Psoas muscle (tissue), 8 donors: Measurements from ENCODE around the gene ITGAD. TPM values are rescaled to one million over a fixed set of nuclear protein-coding genes. Genes with fewer than 3 reads are reported as not detected.

Experiments
- ATAC-seq, 4 donors: fragments of 200-7000 bp; cut with Tn5 transposase; one replicate each; pipeline ENCODE4 v1.9.1; 2020; ENCODE audit warnings: moderate library complexity in 3 of 4, mild to moderate bottlenecking in 2 of 4
- DNase-seq, 2 donors: peaks; one replicate each; pipeline ENCODE4 v3.0.0-alpha.2; 2020
- H3K27ac ChIP-seq: fragments of 200-600 bp; one replicate; pipeline ENCODE4 v1.8.0; 2022
- H3K27me3 ChIP-seq, 3 donors: fragments of 200-600 bp in 1 of 3; one replicate each; pipeline versions ENCODE4 v1.6.1 to v1.8.0; 2013 to 2022; ENCODE audit warnings: low read length in 2 of 3, mild to moderate bottlenecking in 2 of 3, moderate library complexity in 1 of 3; ENCODE audit not compliant: insufficient read depth in 3 of 3
- H3K36me3 ChIP-seq, 2 donors: fragments of 200-600 bp in 1 of 2; one replicate each; pipeline versions ENCODE4 v1.6.1 to v1.8.0; 2013 to 2022; ENCODE audit warnings: low read depth in 1 of 2, mild to moderate bottlenecking in 1 of 2, moderate library complexity in 1 of 2; ENCODE audit not compliant: insufficient read depth in 1 of 2
- H3K4me1 ChIP-seq: fragments of 200-600 bp; one replicate; pipeline ENCODE4 v1.8.0; 2022
- H3K4me3 ChIP-seq: fragments of 200-600 bp; one replicate; pipeline ENCODE4 v1.8.0; 2022; ENCODE audit warnings: mild to moderate bottlenecking
- H3K9me3 ChIP-seq: fragments of 200-600 bp; one replicate; pipeline ENCODE4 v1.8.0; 2022
- CTCF ChIP-seq: fragments of 200-600 bp; IDR thresholded peaks from one replicate; pipeline ENCODE4 v1.8.0; 2022; ENCODE audit warnings: antibody characterized with exemption
- WGBS, 3 donors: extraction: QIAGEN DNeasy Blood & Tissue Kit; methylation state at CpG; one replicate each; pipeline versions ENCODE4 v1.1.6 to v1.1.7; 2013; 5-methylcytosine and 5-hydroxymethylcytosine counted together
- intact Hi-C, 2 donors: fragments of 100-400 bp; cut with DNase I; formaldehyde crosslinking; loops; one replicate each; pipeline versions ENCODE4 v1.11.0 to v1.14.2; 2022
- polyA plus RNA-seq, 3 donors: library from polyadenylated mRNA; stranded (reverse); fragments of 200-250 nt; gene quantifications; one replicate each; pipeline ENCODE4 v1.2.3, GENCODE V29; 2013
- total RNA-seq, 4 donors: library from RNA; stranded (reverse); fragmentation: NEBNext Ultra II Directional in 2 of 4; extraction: Animal tissue kit (Norgen Biotek cat#: 25700) in 2 of 4; gene quantifications; one replicate each; pipeline versions ENCODE4 v1.2.1 to v1.2.4, GENCODE V29; 2021 to 2023
- donor health status: healthy with polysubstance abuse.
- donor health status: DM: no; HTN: no; CAD: no; lungs with moderate emphysema.
- donor health status: Bipolar disorder and iron deficiency.
- donor health status: healthy.
- donor health status: DM: yes; HTN: yes; CAD: no.
- donor health status: DM: no; HTN: no; CAD: no.
- donor health status: DM: no; HTN: no; CAD: no.
- donor health status: DM: yes; HTN: yes; CAD: no.

ITGAD gene
- total and polyA plus RNA-seq, 7 donors = 0.01 to 0.42 (median 0.06) TPM; not detected in 3

GRCh38 chr16:31428279-31428597 is 35.1 kb downstream of the ITGAD start, which contains the start of gene COX6A2:
Gene COX6A2 (minus strand): TSS chr16:31428360. CDS start chr16:31428325, 35 bp downstream.
- Histone ChIP-seq H3K27ac (peak within 1 kb of the TSS; percentile 99), H3K27me3 (no peaks in the 10 kb centered on the region), H3K4me3 (peak within 1 kb of the TSS; percentile 75), H3K4me1 (peaks cover 42% of the 10 kb centered on the region), H3K36me3 (peaks cover 0 to 13% of the 10 kb centered on the region in 2 donors), H3K9me3 (no peaks in the 10 kb centered on the region)
- ATAC-seq (peak; percentile 85 to 87 (median 86)), DNase-seq (peak; percentile 52 to 88)
- 11 to 16% (median 12%) methylated on average over 7 of the region's 7 CpGs for WGBS, 3 donors
- intact Hi-C loops = no loop called here
- TF ChIP-seq CTCF = no peak

GRCh38 chr16:31428638-31429247 is 35.6 kb downstream of the ITGAD start:
- no peak for DNase-seq
- Histone ChIP-seq H3K9me3 (no peaks in the 10 kb centered on the region), H3K36me3 (peaks cover 0 to 13% of the 10 kb centered on the region in 2 donors), H3K27me3 (no peaks in the 10 kb centered on the region), H3K4me3 (peak overlapping the region; percentile 75), H3K27ac (peak overlapping the region; percentile 99), H3K4me1 (peaks cover 42% of the 10 kb centered on the region)
- TF ChIP-seq CTCF = no peak
- ATAC-seq = peak; percentile 41 to 67 (median 57)
- WGBS, 3 donors = 23 to 35% (median 28%) methylated on average over 7 of the region's 7 CpGs
- intact Hi-C loops = no loop called here

GRCh38 chr16:31429314-31429713 is 36.2 kb downstream of the ITGAD start:
- Histone ChIP-seq H3K4me1 (peaks cover 42% of the 10 kb centered on the region), H3K27me3 (no peaks in the 10 kb centered on the region), H3K4me3 (no peak overlapping the region), H3K36me3 (peaks cover 0 to 13% of the 10 kb centered on the region in 2 donors), H3K27ac (peak overlapping the region; percentile 99), H3K9me3 (no peaks in the 10 kb centered on the region)
- intact Hi-C loops = no loop called here
- no peak for TF ChIP-seq CTCF
- ATAC-seq = peak; percentile 56 to 82 (median 78)
- 0 to 2% (median 0%) methylated on average over 1 of the region's 1 CpG for WGBS, 3 donors
- DNase-seq = no peak

GRCh38 chr16:31429796-31430195 is 36.7 kb downstream of the ITGAD start:
- no peaks in the 10 kb centered on the region for H3K9me3 ChIP-seq
- peak overlapping the region; percentile 99 for H3K27ac ChIP-seq
- H3K4me1 ChIP-seq = peaks cover 42% of the 10 kb centered on the region
- WGBS, 3 donors = 27 to 74% (median 40%) methylated on average over 3 of the region's 3 CpGs
- no peak overlapping the region for H3K4me3 ChIP-seq
- TF ChIP-seq CTCF = no peak
- no peak for ATAC-seq
- H3K36me3 ChIP-seq = peaks cover 0 to 13% of the 10 kb centered on the region in 2 donors
- DNase-seq = no peak
- H3K27me3 ChIP-seq = no peaks in the 10 kb centered on the region
- intact Hi-C loops = no loop called here
